H1 (cell line): ENCODE measurements around the gene FAM53B.

Experiments used
- BACH1 ChIP-seq: IDR thresholded peaks from 2 replicates; pipeline ENCODE4 v1.6.1; 2012; ENCODE audit warnings: low read length, improper control_type of control experiment
- CTCF ChIP-seq, 3 experiments: IDR thresholded peaks; 1 replicate in 2 of 3; 2 replicates in 1 of 3; pipeline versions ENCODE4 v1.5.1 to v1.6.1; 2011; ENCODE audit warnings: low read length in 3 of 3, mild to moderate bottlenecking in 3 of 3, inconsistent platforms in 2 of 3, low read depth in 1 of 3, moderate library complexity in 1 of 3; ENCODE audit not compliant: insufficient read depth in 1 of 3; ENCODE audit errors: control extremely low read depth in 1 of 3
- GABPA ChIP-seq: IDR thresholded peaks from 2 replicates; pipeline ENCODE4 v1.6.1; 2011; ENCODE audit warnings: mild to moderate bottlenecking, low read length, moderate library complexity, borderline replicate concordance; ENCODE audit not compliant: insufficient read depth
- GTF2F1 ChIP-seq: IDR thresholded peaks from 2 replicates; pipeline ENCODE4 v1.6.1; 2012; ENCODE audit warnings: low read depth, low read length, improper control_type of control experiment, borderline replicate concordance
- RAD21 ChIP-seq, 2 experiments: IDR thresholded peaks in 1 of 2; conservative IDR thresholded peaks in 1 of 2; 2 replicates each; pipeline ENCODE4 v1.6.1; 2011; ENCODE audit warnings: low read depth in 2 of 2, low read length in 2 of 2, improper control_type of control experiment in 1 of 2, inconsistent platforms in 1 of 2, mild to moderate bottlenecking in 1 of 2, moderate library complexity in 1 of 2
- RFX5 ChIP-seq: IDR thresholded peaks from 2 replicates; pipeline ENCODE4 v1.6.1; 2011; ENCODE audit warnings: low read depth, low read length, improper control_type of control experiment, borderline replicate concordance
- RNF2 ChIP-seq: fragments of 200-900, 300-1000 bp; sonication (generic); IDR thresholded peaks from 2 replicates; pipeline ENCODE4 v1.7.1; 2016; ENCODE audit warnings: borderline replicate concordance, low read depth, mild to moderate bottlenecking, antibody characterized with exemption, low read length; ENCODE audit not compliant: poor library complexity, severe bottlenecking; ENCODE audit errors: missing control alignments
- TAF1 ChIP-seq: IDR thresholded peaks from 2 replicates; pipeline ENCODE4 v1.6.1; 2011; ENCODE audit warnings: mild to moderate bottlenecking, low read depth, low read length
- TF ChIP-seq, protein P1 (sequence below): IDR thresholded peaks from 2 replicates; pipeline ENCODE4 v1.6.1; 2011; ENCODE audit warnings: low read depth, mild to moderate bottlenecking, low read length; ENCODE audit not compliant: insufficient read depth

- TF ChIP-seq CTCF (IDR thresholded peaks at IDR 0.05; ENCODE audit: control extremely low read depth in 1 of 3, insufficient read depth in 1 of 3, low read depth in 1 of 3, low read length in 3 of 3) (no peak), RFX5 (no peak), GTF2F1 (no peak), TAF1 (no peak), BACH1 (no peak), RAD21 (IDR thresholded peaks at IDR 0.05 in 1 of 2, conservative IDR thresholded peaks at IDR 0.05 in 1 of 2; ENCODE audit: low read depth in 2 of 2, low read length in 2 of 2) (no peak), RNF2 (no peak), GABPA (no peak)
- TF ChIP-seq, protein P1, sequence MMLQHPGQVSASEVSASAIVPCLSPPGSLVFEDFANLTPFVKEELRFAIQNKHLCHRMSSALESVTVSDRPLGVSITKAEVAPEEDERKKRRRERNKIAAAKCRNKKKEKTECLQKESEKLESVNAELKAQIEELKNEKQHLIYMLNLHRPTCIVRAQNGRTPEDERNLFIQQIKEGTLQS: no peak
These were observed 153.1 kb downstream of the FAM53B start for GRCh38 chr10:124591123-124591495.
